Measurements from ENCODE around the gene PBX1. TPM values are rescaled to one million over a fixed set of nuclear protein-coding genes. Genes with fewer than 3 reads are reported as not detected.

Gene PBX1
- total and polyA plus RNA-seq, 2 experiments from 2014 or later = 40.0 to 104 TPM

GRCh38 chr1:164834641-164835040 is 275.7 kb downstream of the PBX1 start:
- no peaks in the 10 kb centered on the region for H3F3A ChIP-seq (replicated peaks; ENCODE audit: low read depth)
- H3K4me2 ChIP-seq = no peak overlapping the region
- H3K27ac ChIP-seq (ENCODE audit: low read depth) = no peak overlapping the region
- no peak overlapping the region for H3K4me3 ChIP-seq
- no peaks in the 10 kb centered on the region for H4K20me1 ChIP-seq (replicated peaks; ENCODE audit: insufficient read depth)
- H3K4me1 ChIP-seq (ENCODE audit: insufficient read depth) = no peaks in the 10 kb centered on the region
- Mint-ChIP-seq H3K36me3 (ENCODE audit: low read depth) (peaks cover 11% of the 10 kb centered on the region; the same call in 2 of the 3 replicates), H3K4me3 (no peak overlapping the region), H3K27me3 (ENCODE audit: insufficient read depth, low read depth, poor library complexity) (no peaks in the 10 kb centered on the region), H3K9me3 (no peaks in the 10 kb centered on the region), H3K4me1 (no peaks in the 10 kb centered on the region), H3K27ac (no peak overlapping the region)
- H3K9me2 ChIP-seq (ENCODE audit: insufficient read depth) = no peaks in the 10 kb centered on the region
- ATAC-seq (no peak), DNase-seq (ENCODE audit: low spot score) (no peak)
- no peaks in the 10 kb centered on the region for H3K27me3 ChIP-seq (ENCODE audit: insufficient read depth)
- H3K79me2 ChIP-seq (replicated peaks; ENCODE audit: insufficient read depth) = 0 out of 2 replicates have a peak, but pooled peaks cover 5% of the 10 kb centered on the region
- H3K36me3 ChIP-seq (ENCODE audit: insufficient read depth) = 0 out of 2 replicates have a peak, but pooled peaks cover 3% of the 10 kb centered on the region
- no peak for TF ChIP-seq NANOG (IDR thresholded peaks at IDR 0.05; ENCODE audit: borderline replicate concordance)
- no peak for TF ChIP-seq REST (IDR thresholded peaks at IDR 0.05; ENCODE audit: unreplicated experiment)
- TF ChIP-seq ZNF114 (CRISPR knock-in tag; IDR thresholded peaks at IDR 0.05) = no peak
- no peak for TF ChIP-seq CTCF (conservative IDR thresholded peaks at IDR 0.05; ENCODE audit: low read depth in 2 of 2)
- no peak for TF ChIP-seq STAT1 (IDR thresholded peaks at IDR 0.05; ENCODE audit: unreplicated experiment)
- no peak for TF ChIP-seq JUNB (IDR thresholded peaks at IDR 0.05; ENCODE audit: unreplicated experiment)
- TF ChIP-seq ZNF462 (CRISPR knock-in tag; IDR thresholded peaks at IDR 0.05) = no peak
- no peak for TF ChIP-seq EZH2 (IDR thresholded peaks at IDR 0.05; ENCODE audit: low read depth, unreplicated experiment)
- no peak for TF ChIP-seq ETS1 (IDR thresholded peaks at IDR 0.05)
- TF ChIP-seq POLR2AphosphoS5 (IDR thresholded peaks at IDR 0.05; ENCODE audit: low read depth) = no peak
- no peak for TF ChIP-seq CREB1 (CRISPR knock-in tag; IDR thresholded peaks at IDR 0.05; ENCODE audit: low read depth)
- no peak overlapping the region for H2AFZ ChIP-seq

All from GM23338 (cell line).